GM12891 (cell line): Measurements from ENCODE around the gene CCL1.

ENCODE experiments used
- DNase-seq: peaks from one replicate; pipeline ENCODE4 v3.0.0; 2011; ENCODE audit warnings: low spot score; ENCODE audit not compliant: insufficient read length
- FAIRE-seq: peaks from 2 replicates; lab custom pipeline; 2011; peaks lifted over from hg19 to GRCh38; lab: Jason Lieb, UNC
- PAX5 ChIP-seq: IDR thresholded peaks from 2 replicates; pipeline ENCODE4 v1.6.1; 2011; ENCODE audit warnings: low read length, moderate library complexity, mild to moderate bottlenecking; ENCODE audit not compliant: insufficient read depth, severe bottlenecking
- POLR2A ChIP-seq: IDR thresholded peaks from 2 replicates; pipeline ENCODE4 v1.6.1; 2011; ENCODE audit warnings: low read depth, low read length, control low read depth
- POLR2AphosphoS5 ChIP-seq: IDR thresholded peaks from 2 replicates; pipeline ENCODE4 v1.6.1; 2011; ENCODE audit warnings: low read depth, low read length, control low read depth
- POU2F2 ChIP-seq: IDR thresholded peaks from 2 replicates; pipeline ENCODE4 v1.6.1; 2011; ENCODE audit warnings: low read depth, mild to moderate bottlenecking, control low read depth, low read length, moderate library complexity
- SPI1 ChIP-seq: IDR thresholded peaks from 2 replicates; pipeline ENCODE4 v1.6.1; 2011; ENCODE audit warnings: low read depth, low read length, control low read depth
- TAF1 ChIP-seq: IDR thresholded peaks from 2 replicates; pipeline ENCODE4 v1.6.1; 2011; ENCODE audit warnings: low read depth, low read length, control low read depth

The CCL1 gene

GRCh38 chr17:34313164-34313563 is 49.9 kb downstream of the CCL1 start:
- no peak for TF ChIP-seq POLR2A
- no peak for TF ChIP-seq POLR2AphosphoS5
- no peak for TF ChIP-seq PAX5
- no peak for TF ChIP-seq POU2F2
- TF ChIP-seq TAF1: no peak
- TF ChIP-seq SPI1: no peak
- DNase-seq: no peak
- FAIRE-seq: no peak

GRCh38 chr17:34312080-34312479 is 51.0 kb downstream of the CCL1 start:
- DNase-seq: no peak
- FAIRE-seq: no peak
- TF ChIP-seq POLR2A: no peak
- no peak for TF ChIP-seq POU2F2
- no peak for TF ChIP-seq PAX5
- TF ChIP-seq POLR2AphosphoS5: no peak
- TF ChIP-seq SPI1: no peak
- no peak for TF ChIP-seq TAF1

GRCh38 chr17:34311291-34311690 is 51.7 kb downstream of the CCL1 start:
- FAIRE-seq (no peak), DNase-seq (no peak)
- no peak for TF ChIP-seq SPI1
- no peak for TF ChIP-seq PAX5
- no peak for TF ChIP-seq TAF1
- no peak for TF ChIP-seq POLR2A
- TF ChIP-seq POLR2AphosphoS5: no peak
- no peak for TF ChIP-seq POU2F2
